H1 (cell line): ENCODE data around the gene DIPK1C. TPM values are rescaled to one million over a fixed set of nuclear protein-coding genes. Genes with fewer than 3 reads are reported as not detected.

Experiments
- CTCF ChIA-PET: fragments of 300-600 bp; sonication (Branson Sonifier 250); formaldehyde crosslinking; loops from one replicate; lab custom pipeline; 2021; ENCODE audit not compliant: partially characterized antibody; lab: Charles Lee
- POLR2A ChIA-PET: fragments of 300-600 bp; sonication (Branson Sonifier 250); formaldehyde crosslinking; loops from one replicate; lab custom pipeline; 2021; ENCODE audit warnings: inconsistent platforms; ENCODE audit not compliant: partially characterized antibody; lab: Charles Lee
- DNase-seq, 2 experiments: peaks; one replicate each; pipeline versions ENCODE4 v3.0.0 to v3.0.0-alpha.2; 2010 to 2022; ENCODE audit warnings: low spot score in 2 of 2, low read depth in 1 of 2, mixed read lengths in 1 of 2
- FAIRE-seq: peaks from 2 replicates; lab custom pipeline; 2011; peaks lifted over from hg19 to GRCh38; lab: Jason Lieb, UNC
- H2AFZ ChIP-seq: 2 replicates; pipeline ENCODE4 v1.8.1; 2012; ENCODE audit warnings: low read length, inconsistent platforms
- H2AK5ac ChIP-seq: 2 replicates; pipeline ENCODE4 v1.6.1; 2013; ENCODE audit warnings: low read depth, low read length
- H2BK120ac ChIP-seq: replicated peaks from 2 replicates; pipeline ENCODE3; 2013; ENCODE audit warnings: low read depth, low read length, inconsistent platforms
- H2BK12ac ChIP-seq: 2 replicates; pipeline ENCODE4 v1.6.1; 2013; ENCODE audit warnings: low read depth, low read length
- H2BK15ac ChIP-seq: 2 replicates; pipeline ENCODE4 v1.6.1; 2013; ENCODE audit warnings: low read length
- H2BK20ac ChIP-seq: 2 replicates; pipeline ENCODE4 v1.6.1; 2013; ENCODE audit warnings: low read length
- H2BK5ac ChIP-seq: 2 replicates; pipeline ENCODE4 v1.6.1; 2013; ENCODE audit warnings: low read depth, low read length
- H3K14ac ChIP-seq: 2 replicates; pipeline ENCODE4 v1.6.1; 2013; ENCODE audit warnings: inconsistent platforms; ENCODE audit not compliant: insufficient read length
- H3K18ac ChIP-seq: 2 replicates; pipeline ENCODE4 v1.6.1; 2013; ENCODE audit warnings: low read length; ENCODE audit errors: extremely low read depth
- H3K23ac ChIP-seq: 2 replicates; pipeline ENCODE4 v1.6.1; 2013; ENCODE audit warnings: inconsistent platforms; ENCODE audit not compliant: insufficient read length
- H3K23me2 ChIP-seq: 2 replicates; pipeline ENCODE4 v1.6.1; 2013; ENCODE audit warnings: low read depth, low read length
- H3K27ac ChIP-seq: 2 replicates; pipeline ENCODE4 v1.6.1; 2011; ENCODE audit warnings: low read depth, low read length, inconsistent platforms
- H3K27me3 ChIP-seq, 4 experiments: replicated peaks in 1 of 4; 1 replicate in 1 of 4; 2 replicates in 3 of 4; pipeline versions ENCODE4 v1.6.1 to v1.8.1; 2011 to 2013; ENCODE audit warnings: low read length in 3 of 4, mild to moderate bottlenecking in 3 of 4, inconsistent platforms in 2 of 4, mixed read lengths in 2 of 4, moderate library complexity in 1 of 4; ENCODE audit not compliant: control insufficient read depth in 3 of 4, insufficient read depth in 3 of 4; ENCODE audit errors: extremely low read depth in 1 of 4
- H3K36me3 ChIP-seq, 4 experiments: 2 replicates each; pipeline versions ENCODE4 v1.6.1 to v1.8.1; 2011 to 2013; ENCODE audit warnings: mild to moderate bottlenecking in 4 of 4, low read length in 3 of 4, moderate library complexity in 2 of 4, control low read depth in 1 of 4, inconsistent platforms in 1 of 4; ENCODE audit not compliant: insufficient read depth in 4 of 4, control insufficient read depth in 2 of 4
- H3K4ac ChIP-seq: replicated peaks from 2 replicates; pipeline ENCODE3; 2013; ENCODE audit warnings: low read length, low read depth, mixed read lengths, inconsistent platforms; ENCODE audit not compliant: insufficient read length
- H3K4me1 ChIP-seq, 4 experiments: replicated peaks in 1 of 4; 1 replicate in 1 of 4; 2 replicates in 3 of 4; pipeline versions ENCODE4 v1.6.1 to v1.8.1; 2011 to 2013; ENCODE audit warnings: low read length in 3 of 4, inconsistent platforms in 2 of 4, mixed read lengths in 1 of 4; ENCODE audit not compliant: insufficient read depth in 4 of 4, control insufficient read depth in 3 of 4
- H3K4me2 ChIP-seq, 2 experiments: 2 replicates each; pipeline versions ENCODE4 v1.6.1 to v1.8.1; 2011 to 2013; ENCODE audit warnings: low read depth in 2 of 2, low read length in 2 of 2, control low read depth in 1 of 2, inconsistent platforms in 1 of 2, mild to moderate bottlenecking in 1 of 2; ENCODE audit not compliant: insufficient read depth in 1 of 2
- H3K4me3 ChIP-seq, 4 experiments: fragments of 200-600, 300-600 bp in 1 of 4; sonication (generic), shearing (Covaris generic), sonication (Bioruptor Twin) in 1 of 4; 2 replicates each; pipeline versions ENCODE4 v1.5.1 to v1.8.1; 2011 to 2016; ENCODE audit warnings: low read length in 4 of 4, low read depth in 3 of 4, control low read depth in 2 of 4, inconsistent platforms in 2 of 4, mild to moderate bottlenecking in 2 of 4, mixed read lengths in 1 of 4, moderate library complexity in 1 of 4; ENCODE audit not compliant: insufficient read depth in 2 of 4; ENCODE audit errors: extremely low read depth in 1 of 4
- H3K56ac ChIP-seq: replicated peaks from 2 replicates; pipeline ENCODE3; 2013; ENCODE audit warnings: low read depth, mild to moderate bottlenecking, mixed read lengths, low read length, inconsistent platforms; ENCODE audit not compliant: insufficient read length
- H3K79me1 ChIP-seq: 2 replicates; pipeline ENCODE4 v1.6.1; 2013; ENCODE audit warnings: low read depth, low read length, control low read depth
- H3K79me2 ChIP-seq, 2 experiments: 2 replicates each; pipeline versions ENCODE4 v1.6.1 to v1.8.1; 2012 to 2013; ENCODE audit warnings: low read length in 2 of 2, mild to moderate bottlenecking in 2 of 2, inconsistent platforms in 1 of 2; ENCODE audit not compliant: insufficient read depth in 2 of 2, control insufficient read depth in 1 of 2
- H3K9ac ChIP-seq, 4 experiments: replicated peaks in 1 of 4; 1 replicate in 1 of 4; 2 replicates in 3 of 4; pipeline versions ENCODE4 v1.6.1 to v1.8.1; 2011 to 2013; ENCODE audit warnings: low read depth in 3 of 4, low read length in 3 of 4, control low read depth in 2 of 4, mild to moderate bottlenecking in 2 of 4, moderate library complexity in 2 of 4, inconsistent platforms in 1 of 4; ENCODE audit errors: extremely low read depth in 1 of 4
- H3K9me3 ChIP-seq, 2 experiments: 2 replicates each; pipeline versions ENCODE4 v1.6.1 to v1.8.1; 2012 to 2013; ENCODE audit warnings: mild to moderate bottlenecking in 2 of 2, moderate library complexity in 2 of 2, control low read depth in 1 of 2, inconsistent platforms in 1 of 2, low read depth in 1 of 2, low read length in 1 of 2, mixed read lengths in 1 of 2; ENCODE audit not compliant: insufficient read depth in 2 of 2
- H4K20me1 ChIP-seq, 2 experiments: replicated peaks in 1 of 2; 2 replicates each; pipeline versions ENCODE3 to v1.8.1; 2011 to 2013; ENCODE audit warnings: inconsistent platforms in 2 of 2, low read length in 2 of 2, mild to moderate bottlenecking in 1 of 2; ENCODE audit not compliant: insufficient read depth in 2 of 2, control insufficient read depth in 1 of 2
- H4K5ac ChIP-seq: 2 replicates; pipeline ENCODE4 v1.6.1; 2013; ENCODE audit warnings: low read length, low read depth, mixed read lengths, inconsistent platforms; ENCODE audit not compliant: insufficient read length
- H4K8ac ChIP-seq: 2 replicates; pipeline ENCODE4 v1.8.0; 2013; ENCODE audit warnings: mild to moderate bottlenecking, moderate library complexity, low read length, inconsistent platforms; ENCODE audit not compliant: insufficient read depth; ENCODE audit errors: extremely low read depth
- H4K91ac ChIP-seq: replicated peaks from 2 replicates; pipeline ENCODE3; 2013; ENCODE audit warnings: low read length, mixed read lengths, inconsistent platforms; ENCODE audit not compliant: insufficient read length
- JUND ChIP-seq: IDR thresholded peaks from 2 replicates; pipeline ENCODE4 v1.6.1; 2011; ENCODE audit warnings: mild to moderate bottlenecking, improper control_type of control experiment, low read length
- RNF2 ChIP-seq: fragments of 200-900, 300-1000 bp; sonication (generic); IDR thresholded peaks from 2 replicates; pipeline ENCODE4 v1.7.1; 2016; ENCODE audit warnings: borderline replicate concordance, low read depth, mild to moderate bottlenecking, antibody characterized with exemption, low read length; ENCODE audit not compliant: poor library complexity, severe bottlenecking; ENCODE audit errors: missing control alignments
- WGBS, 2 experiments: shearing (Covaris generic) in 1 of 2; methylation state at CpG; one replicate each; pipeline versions ENCODE4 v1.1.6 to v1.1.7; 2013 to 2015; ENCODE audit warnings: low lambda C conversion rate in 2 of 2, mixed read lengths in 2 of 2, inconsistent platforms in 1 of 2, low coverage in 1 of 2, missing lambda C conversion rate in 1 of 2; ENCODE audit not compliant: insufficient replicate concordance in 2 of 2, insufficient coverage in 1 of 2, insufficient read length in 1 of 2; ENCODE audit errors: extremely low coverage in 1 of 2, missing lambda C conversion rate in 1 of 2; 5-methylcytosine and 5-hydroxymethylcytosine counted together
- polyA plus RNA-seq, 7 experiments: library from polyadenylated mRNA; depleted of rRNA in 3 of 7; stranded (reverse) in 5 of 7; unstranded in 2 of 7; fragments of >200 nt in 5 of 7; fragments of 200-250 nt in 2 of 7; gene quantifications; 1 replicate in 5 of 7; 2 replicates in 1 of 7; 4 replicates in 1 of 7; pipeline versions ENCODE4 v1.2.1 to v1.2.3, GENCODE V29; 2011 to 2013; ENCODE audit warnings: missing spikeins in 2 of 7, mixed read lengths in 2 of 7
- total RNA-seq: library from RNA; stranded (reverse); fragmentation: NEBNext Ultra II Directional; extraction: Animal tissue kit (Norgen Biotek cat#: 25700); gene quantifications from 2 replicates; pipeline ENCODE4 v1.2.1, GENCODE V29; 2021

DIPK1C gene
- total and polyA plus RNA-seq, 2 of the 8 experiments (the other 6 are each of a cell fraction or from before 2014, with no cell fraction given): 0.08 TPM; not detected in 1

GRCh38 chr18:74494514-74494913 lies 37.4 kb upstream of the DIPK1C start:
- Histone ChIP-seq H3K4me2 (no peak overlapping the region), H4K20me1 (peaks cover 0 to 9% of the 10 kb centered on the region in 2 experiments), H3K9ac (no peak overlapping the region), H3K4me3 (no peak overlapping the region), H2AFZ (no peak overlapping the region), H3K27me3 (no peaks in the 10 kb centered on the region), H3K23me2 (peaks cover 2% of the 10 kb centered on the region; the same call in 1 of the 2 replicates), H2BK15ac (no peak overlapping the region), H3K56ac (no peak overlapping the region), H3K4ac (no peak overlapping the region), H4K91ac (no peak overlapping the region), H3K4me1 (peaks cover 2 to 14% (median 5%) of the 10 kb centered on the region in 4 experiments; a peak in 5 of 7 replicates), H3K18ac (no peak overlapping the region), H3K27ac (no peak overlapping the region), H2BK12ac (no peak overlapping the region), H3K79me1 (peaks cover 9% of the 10 kb centered on the region; the same call in 1 of the 2 replicates), H4K8ac (no peak overlapping the region), H3K36me3 (no peaks in the 10 kb centered on the region), H2BK20ac (no peak overlapping the region), H3K23ac (no peak overlapping the region), H3K9me3 (no peaks in the 10 kb centered on the region), H2BK5ac (no peak overlapping the region), H3K14ac (no peak overlapping the region), H2AK5ac (no peak overlapping the region), H2BK120ac (no peak overlapping the region), H4K5ac (no peak overlapping the region), H3K79me2 (peaks cover 19 to 31% of the 10 kb centered on the region in 2 experiments)
- ChIA-PET CTCF (interaction anchor here (7.4 kb wide), 1 partner anchor 142 kb away, joined by 98 read pairs; no protein-coding TSS in a partner anchor), POLR2A (interaction anchor here (1.5 kb wide), 1 partner anchor 148 kb away, joined by 4 read pairs; no protein-coding TSS in a partner anchor)
- DNase-seq (no peak), FAIRE-seq (no peak)
- WGBS, 2 experiments: 79% methylated on average over 1 of the region's 1 CpG; no CpG with 5 or more reads in 1 of the 2 experiments
- TF ChIP-seq RNF2 (no peak), JUND (no peak)
